B cell (primary cell): ENCODE measurements around the gene WNK2.

Experiments used
- CTCF ChIP-seq: fragments of 200-600 bp; IDR thresholded peaks from one replicate; pipeline ENCODE4 v1.8.0; 2022; ENCODE audit warnings: antibody characterized with exemption, mild to moderate bottlenecking
- EZH2 ChIP-seq: IDR thresholded peaks from 2 replicates; pipeline ENCODE4 v1.6.1; 2012; ENCODE audit warnings: borderline replicate concordance, low read depth, mild to moderate bottlenecking, moderate library complexity, low read length; ENCODE audit not compliant: insufficient read depth, poor library complexity, severe bottlenecking

DNA sequence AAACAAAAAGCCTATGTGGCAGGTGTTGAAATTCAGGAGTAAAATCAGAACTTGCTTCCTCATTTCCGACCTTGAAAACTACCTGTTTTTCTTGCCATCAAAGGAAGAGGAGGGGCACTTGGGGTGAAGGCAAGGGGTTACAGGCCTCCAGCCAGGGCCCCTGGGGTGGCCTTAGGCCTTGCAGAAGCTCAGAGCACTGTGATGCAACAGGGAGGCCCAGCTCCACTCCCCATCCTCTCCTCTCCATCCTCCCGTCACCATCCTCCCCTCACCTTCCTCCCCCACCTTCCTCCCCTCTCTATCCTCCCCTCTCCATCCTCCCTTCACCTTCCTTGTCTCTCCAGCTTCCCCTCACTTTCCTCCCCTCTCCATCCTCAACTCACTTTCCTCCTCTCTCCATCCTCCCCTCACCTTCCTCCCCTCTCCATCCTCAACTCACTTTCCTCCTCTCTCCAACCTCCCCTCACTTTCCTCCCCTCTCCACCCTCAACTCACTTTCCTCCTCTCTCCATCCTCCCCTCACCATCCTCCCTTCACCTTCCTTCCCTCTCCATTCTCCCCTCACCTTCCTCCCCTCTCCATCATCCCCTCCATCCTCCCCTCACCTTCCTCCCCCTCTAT lies 111.6 kb downstream of the WNK2 start:
- TF ChIP-seq CTCF (no peak), EZH2 (no peak)
